ENCODE data around the gene TTYH3. TPM values are rescaled to one million over a fixed set of nuclear protein-coding genes. Genes with fewer than 3 reads are reported as not detected.

TTYH3 gene
- total RNA-seq, 1 experiment from 2014 or later, result 114 TPM

GRCh38 chr7:2602406-2603043, 29.3 kb upstream of the TTYH3 start:
- H3K4me2 ChIP-seq, result no peak overlapping the region
- no peak overlapping the region for H3K4me3 ChIP-seq
- peak in 1 of 2 experiments; percentile 22 for DNase-seq
- no peaks in the 10 kb centered on the region for H4K20me1 ChIP-seq (ENCODE audit: insufficient read depth)
- no peaks in the 10 kb centered on the region for H3K36me3 ChIP-seq (ENCODE audit: low read depth)
- H3F3A ChIP-seq (ENCODE audit: insufficient read depth, low read depth), result no peaks in the 10 kb centered on the region
- H3K4me1 ChIP-seq (replicated peaks; ENCODE audit: insufficient read depth), result no peaks in the 10 kb centered on the region; the same call in 1 of the 2 replicates
- BruUV-seq (replicated peaks), result no TSS peak
- intact Hi-C loops (cut with micrococcal nuclease; ENCODE audit: unreplicated experiment), result no loop called here
- no peaks in the 10 kb centered on the region for H3K79me2 ChIP-seq (ENCODE audit: low read depth)
- no peak overlapping the region for H3K27ac ChIP-seq
- ChIA-PET CTCF (interaction anchor here (0.6 to 1.2 kb wide), 3 partner anchors 64 to 427 kb away, joined by 10 to 29 read pairs (median 11); no protein-coding TSS in a partner anchor), POLR2A (ENCODE audit: unreplicated experiment) (no interaction called here)
- TF ChIP-seq CTCF (conservative IDR thresholded peaks at IDR 0.05), result no peak
- TF ChIP-seq EZH2 (IDR thresholded peaks at IDR 0.05; ENCODE audit: low read depth), result no peak
- H2AFZ ChIP-seq, result no peak overlapping the region
- H3K9me3 ChIP-seq (ENCODE audit: insufficient read depth, low read depth), result no peaks in the 10 kb centered on the region
- no peaks in the 10 kb centered on the region for H3K27me3 ChIP-seq (ENCODE audit: insufficient read depth, low read depth)
- H3K9me2 ChIP-seq (ENCODE audit: insufficient read depth), result no peaks in the 10 kb centered on the region

- Histone ChIP-seq H3K27ac (no peak overlapping the region), H4K20me1 (ENCODE audit: insufficient read depth) (no peaks in the 10 kb centered on the region), H3K36me3 (ENCODE audit: low read depth) (no peaks in the 10 kb centered on the region), H3K4me2 (no peak overlapping the region), H3K79me2 (ENCODE audit: low read depth) (no peaks in the 10 kb centered on the region), H3K27me3 (ENCODE audit: insufficient read depth, low read depth) (no peaks in the 10 kb centered on the region), H3K4me1 (replicated peaks; ENCODE audit: insufficient read depth) (no peaks in the 10 kb centered on the region; the same call in 1 of the 2 replicates), H3F3A (ENCODE audit: insufficient read depth, low read depth) (no peaks in the 10 kb centered on the region), H2AFZ (no peak overlapping the region), H3K9me3 (ENCODE audit: insufficient read depth, low read depth) (no peaks in the 10 kb centered on the region), H3K9me2 (ENCODE audit: insufficient read depth) (no peaks in the 10 kb centered on the region), H3K4me3 (no peak overlapping the region)
- ChIA-PET POLR2A (ENCODE audit: unreplicated experiment) (interaction anchor here (0.7 kb wide), 1 partner anchor 31 kb away, joined by 3 read pairs; no protein-coding TSS in a partner anchor), CTCF (interaction anchor here (0.6 to 1.2 kb wide), 2 partner anchors 63 to 76 kb away, joined by 10 to 11 read pairs; no protein-coding TSS in a partner anchor)
- DNase-seq, result no peak
- intact Hi-C loops (cut with micrococcal nuclease; ENCODE audit: unreplicated experiment), result no loop called here
- no TSS peak for BruUV-seq (replicated peaks)
- TF ChIP-seq CTCF (conservative IDR thresholded peaks at IDR 0.05) (no peak), EZH2 (IDR thresholded peaks at IDR 0.05; ENCODE audit: low read depth) (no peak)
Observed at GRCh38 chr7:2603044-2603965, 28.5 kb upstream of the TTYH3 start.

GRCh38 chr7:2604608-2605174, 27.1 kb upstream of the TTYH3 start:
- H3K4me1 ChIP-seq (replicated peaks; ENCODE audit: insufficient read depth), result no peaks in the 10 kb centered on the region; the same call in 1 of the 2 replicates
- no peak overlapping the region for H3K4me2 ChIP-seq
- BruUV-seq (replicated peaks), result no TSS peak
- POLR2A ChIA-PET (ENCODE audit: unreplicated experiment), result no interaction called here
- H3K27me3 ChIP-seq (ENCODE audit: insufficient read depth, low read depth), result no peaks in the 10 kb centered on the region
- no peak overlapping the region for H3K27ac ChIP-seq
- TF ChIP-seq CTCF (conservative IDR thresholded peaks at IDR 0.05) (no peak), EZH2 (IDR thresholded peaks at IDR 0.05; ENCODE audit: low read depth) (no peak)
- H2AFZ ChIP-seq, result no peak overlapping the region
- H3K4me3 ChIP-seq, result no peak overlapping the region
- H3K9me3 ChIP-seq (ENCODE audit: insufficient read depth, low read depth), result no peaks in the 10 kb centered on the region
- no peaks in the 10 kb centered on the region for H3K9me2 ChIP-seq (ENCODE audit: insufficient read depth)
- no peaks in the 10 kb centered on the region for H3K36me3 ChIP-seq (ENCODE audit: low read depth)
- CTCF ChIA-PET, result no interaction called here
- no peaks in the 10 kb centered on the region for H4K20me1 ChIP-seq (ENCODE audit: insufficient read depth)
- no peaks in the 10 kb centered on the region for H3F3A ChIP-seq (ENCODE audit: insufficient read depth, low read depth)
- intact Hi-C loops (cut with micrococcal nuclease; ENCODE audit: unreplicated experiment), result no loop called here
- H3K79me2 ChIP-seq (ENCODE audit: low read depth), result no peaks in the 10 kb centered on the region
- DNase-seq, result no peak
